ENCODE results near the gene KIAA0232. TPM values are rescaled to one million over a fixed set of nuclear protein-coding genes. Genes with fewer than 3 reads are reported as not detected.

The KIAA0232 gene
- total RNA-seq, 1 donor from 2014 or later = 15.9 TPM

DNA sequence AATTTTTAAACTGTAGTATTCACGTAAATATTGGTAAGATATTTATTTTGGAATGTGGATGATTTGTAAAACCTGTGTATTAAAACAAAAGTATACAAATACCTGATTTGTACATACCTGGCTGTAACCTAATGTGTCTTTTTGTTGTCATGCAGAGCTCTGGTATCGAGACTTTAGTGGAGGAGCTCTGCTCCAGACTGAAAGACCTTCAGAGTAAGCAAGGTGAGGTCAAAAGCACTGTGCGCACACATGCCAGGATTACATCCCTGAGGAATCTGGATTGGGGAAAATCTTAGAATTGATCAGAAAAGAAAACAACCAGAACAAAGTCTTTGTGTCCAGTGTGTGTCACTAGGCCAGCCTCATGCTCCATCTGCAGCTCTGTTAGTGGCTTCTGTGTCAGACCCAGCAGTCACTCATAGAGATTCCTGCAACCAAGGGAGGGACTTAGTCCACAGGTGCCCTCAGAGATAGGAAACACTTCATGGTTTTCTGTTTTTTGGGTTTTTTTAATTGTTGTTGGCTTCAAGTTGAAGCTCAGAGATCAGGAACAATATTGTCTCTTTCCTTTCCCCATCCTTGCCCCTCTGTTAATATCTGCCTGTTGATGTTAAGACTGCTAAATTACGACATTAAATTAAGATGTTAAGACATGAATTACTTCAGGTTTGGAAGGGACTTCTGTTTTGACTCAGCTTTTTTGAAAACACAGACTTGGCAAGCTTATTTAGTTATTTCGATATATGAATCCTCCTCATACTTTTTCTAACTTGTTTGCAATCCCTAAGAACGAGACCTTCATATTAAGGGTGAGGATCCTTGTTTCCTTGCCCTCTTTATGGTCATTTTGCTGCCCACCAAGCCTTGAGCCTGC lies 74.7 kb downstream of the KIAA0232 start:
- Histone ChIP-seq H3K4me3 (no peak overlapping the region), H3K9me3 (no peaks in the 10 kb centered on the region), H3K27me3 (no peaks in the 10 kb centered on the region), H3K4me1 (peaks cover 2 to 7% of the 10 kb centered on the region in 2 donors), H3K36me3 (peaks cover 19 to 36% of the 10 kb centered on the region in 2 donors), H3K27ac (peak overlapping the region; percentile 36 to 68)
- TF ChIP-seq, protein P1, sequence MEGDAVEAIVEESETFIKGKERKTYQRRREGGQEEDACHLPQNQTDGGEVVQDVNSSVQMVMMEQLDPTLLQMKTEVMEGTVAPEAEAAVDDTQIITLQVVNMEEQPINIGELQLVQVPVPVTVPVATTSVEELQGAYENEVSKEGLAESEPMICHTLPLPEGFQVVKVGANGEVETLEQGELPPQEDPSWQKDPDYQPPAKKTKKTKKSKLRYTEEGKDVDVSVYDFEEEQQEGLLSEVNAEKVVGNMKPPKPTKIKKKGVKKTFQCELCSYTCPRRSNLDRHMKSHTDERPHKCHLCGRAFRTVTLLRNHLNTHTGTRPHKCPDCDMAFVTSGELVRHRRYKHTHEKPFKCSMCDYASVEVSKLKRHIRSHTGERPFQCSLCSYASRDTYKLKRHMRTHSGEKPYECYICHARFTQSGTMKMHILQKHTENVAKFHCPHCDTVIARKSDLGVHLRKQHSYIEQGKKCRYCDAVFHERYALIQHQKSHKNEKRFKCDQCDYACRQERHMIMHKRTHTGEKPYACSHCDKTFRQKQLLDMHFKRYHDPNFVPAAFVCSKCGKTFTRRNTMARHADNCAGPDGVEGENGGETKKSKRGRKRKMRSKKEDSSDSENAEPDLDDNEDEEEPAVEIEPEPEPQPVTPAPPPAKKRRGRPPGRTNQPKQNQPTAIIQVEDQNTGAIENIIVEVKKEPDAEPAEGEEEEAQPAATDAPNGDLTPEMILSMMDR (IDR thresholded peaks at IDR 0.05) = no peak
- intact Hi-C loops (cut with DNase I) = loop anchor here (5.0 kb wide), 1 partner anchor 75 kb away; the partner anchor contains the start of gene KIAA0232
- no peak for DNase-seq (ENCODE audit: low spot score in 2 of 2)

- TF ChIP-seq, protein P1 (IDR thresholded peaks at IDR 0.05) = no peak
- intact Hi-C loops (cut with DNase I) = loop anchor here (5.0 kb wide), 1 partner anchor 77 kb away; the partner anchor contains the start of gene KIAA0232
- DNase-seq (ENCODE audit: low spot score in 2 of 2) = no peak
- no peak overlapping the region for H3K4me3 ChIP-seq
- H3K27ac ChIP-seq = no peak overlapping the region
- peaks cover 36 to 48% of the 10 kb centered on the region in 2 donors for H3K36me3 ChIP-seq
- no peaks in the 10 kb centered on the region for H3K9me3 ChIP-seq
- H3K4me1 ChIP-seq = peaks cover 2 to 7% of the 10 kb centered on the region in 2 donors
- no peaks in the 10 kb centered on the region for H3K27me3 ChIP-seq
Measured at GRCh38 chr4:6858997-6859396, 76.5 kb downstream of the KIAA0232 start.

DNA sequence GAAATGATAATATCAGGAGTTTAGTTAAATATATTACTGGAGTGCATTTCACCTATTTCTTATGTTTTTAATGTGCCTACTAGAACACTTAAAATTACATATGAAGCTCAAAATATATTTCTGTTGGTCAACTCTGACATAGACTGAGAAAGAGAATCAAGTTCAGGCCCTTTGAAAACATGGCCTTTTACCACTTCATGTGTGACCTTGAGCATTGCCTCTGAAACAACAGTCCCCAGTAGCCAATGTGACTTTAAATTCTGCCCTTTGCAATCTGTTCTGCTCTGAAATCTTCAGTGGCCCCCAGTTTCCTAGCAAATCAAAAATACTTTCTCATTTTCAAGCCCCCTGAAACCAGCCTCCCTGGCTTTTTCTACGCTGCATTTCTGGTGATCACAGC lies 77.0 kb downstream of the KIAA0232 start:
- Histone ChIP-seq H3K27ac (no peak overlapping the region), H3K27me3 (no peaks in the 10 kb centered on the region), H3K9me3 (no peaks in the 10 kb centered on the region), H3K4me1 (peaks cover 2 to 7% of the 10 kb centered on the region in 2 donors), H3K36me3 (peaks cover 42 to 52% of the 10 kb centered on the region in 2 donors), H3K4me3 (no peak overlapping the region)
- intact Hi-C loops (cut with DNase I) = loop anchor here (5.0 kb wide), 1 partner anchor 77 kb away; the partner anchor contains the start of gene KIAA0232
- TF ChIP-seq, protein P1 (IDR thresholded peaks at IDR 0.05) = no peak
- no peak for DNase-seq (ENCODE audit: low spot score in 2 of 2)

- Histone ChIP-seq H3K4me3 (no peak overlapping the region), H3K9me3 (no peaks in the 10 kb centered on the region), H3K4me1 (no peaks in the 10 kb centered on the region), H3K27ac (no peak overlapping the region), H3K36me3 (peaks cover 44 to 55% of the 10 kb centered on the region in 2 donors), H3K27me3 (no peaks in the 10 kb centered on the region)
- TF ChIP-seq, protein P1 (IDR thresholded peaks at IDR 0.05) = no peak
- no peak for DNase-seq (ENCODE audit: low spot score in 2 of 2)
- intact Hi-C loops (cut with DNase I) = no loop called here
Measured at GRCh38 chr4:6868386-6868785, 85.9 kb downstream of the KIAA0232 start.

GRCh38 chr4:6869944-6870343 lies 87.4 kb downstream of the KIAA0232 start:
- DNase-seq (ENCODE audit: low spot score in 2 of 2) = no peak
- H3K27ac ChIP-seq = no peak overlapping the region
- peaks cover 39 to 58% of the 10 kb centered on the region in 2 donors for H3K36me3 ChIP-seq
- H3K9me3 ChIP-seq = no peaks in the 10 kb centered on the region
- H3K4me1 ChIP-seq = no peaks in the 10 kb centered on the region
- no peaks in the 10 kb centered on the region for H3K27me3 ChIP-seq
- no peak overlapping the region for H3K4me3 ChIP-seq
- intact Hi-C loops (cut with DNase I) = loop anchor here (5.0 kb wide), 1 partner anchor 88 kb away; the partner anchor contains the start of gene KIAA0232
- TF ChIP-seq, protein P1 (IDR thresholded peaks at IDR 0.05) = no peak
